HCT116 (cell line): ENCODE measurements around the gene CLASP1. TPM values are rescaled to one million over a fixed set of nuclear protein-coding genes. Genes with fewer than 3 reads are reported as not detected.

Source experiments
- ATAC-seq: fragments of 200-7000 bp; cut with Tn5 transposase; 2 replicates; pipeline ENCODE4 v1.9.1; 2020; ENCODE audit warnings: mild to moderate bottlenecking, moderate library complexity
- BruUV-seq: library from RNA; stranded (reverse); fragments of 400-500 nt; replicated peaks from 2 replicates; lab custom pipeline; 2021; lab: Mats Ljungman, UMichigan
- CTCF ChIA-PET: fragments of 300-600 bp; sonication (Branson Sonifier 250); formaldehyde crosslinking; loops from one replicate; lab custom pipeline; 2021; ENCODE audit warnings: antibody characterized with exemption; lab: Charles Lee
- POLR2A ChIA-PET: fragments of 300-600, 350-600 bp; sonication (Branson Sonifier 250); formaldehyde crosslinking; loops from one replicate; lab custom pipeline; 2021; ENCODE audit warnings: antibody characterized with exemption; lab: Charles Lee
- RAD21 ChIA-PET, 2 experiments: fragments of 300-600 bp; sonication (Branson Sonifier 250); formaldehyde crosslinking; loops; one replicate each; lab custom pipeline; 2023; ENCODE audit warnings: low total read pairs in 2 of 2; ENCODE audit not compliant: uncharacterized antibody in 2 of 2, unreplicated experiment in 2 of 2, low non-redundant PET in 1 of 2; lab: Charles Lee
- DNase-seq: peaks from one replicate; pipeline ENCODE4 v3.0.0-alpha.2; 2010; ENCODE audit warnings: low read depth, low spot score
- H2AFZ ChIP-seq: fragments of 200-600 bp; shearing (Covaris generic), sonication (generic); 2 replicates; pipeline ENCODE4 v1.6.1; 2017; ENCODE audit warnings: low read depth, mixed run types, mixed read lengths, antibody characterized with exemption, low read length; ENCODE audit not compliant: poor library complexity, severe bottlenecking
- H3K27ac ChIP-seq: 2 replicates; pipeline ENCODE4 v1.5.1; 2012; ENCODE audit warnings: low read depth, low read length
- H3K27me3 ChIP-seq: fragments of 200-600 bp; sonication (generic); 2 replicates; pipeline ENCODE4 v1.6.1; 2016; ENCODE audit warnings: mixed run types, low read length, mixed read lengths; ENCODE audit not compliant: insufficient read depth
- H3K36me3 ChIP-seq, 2 experiments: fragments of 200-500 bp in 1 of 2; fragments of 200-600 bp in 1 of 2; sonication (Bioruptor generic) in 1 of 2; sonication (generic) in 1 of 2; 2 replicates each; pipeline versions ENCODE4 v1.5.1 to v1.6.1; 2014 to 2016; ENCODE audit warnings: low read length in 2 of 2, inconsistent platforms in 1 of 2, mixed read lengths in 1 of 2, mixed run types in 1 of 2; ENCODE audit not compliant: insufficient read depth in 2 of 2, control insufficient read depth in 1 of 2
- H3K4me1 ChIP-seq, 2 experiments: fragments of 200-600 bp in 1 of 2; sonication (generic) in 1 of 2; 2 replicates each; pipeline versions ENCODE4 v1.5.1 to v1.6.1; 2012 to 2017; ENCODE audit warnings: low read length in 2 of 2, inconsistent platforms in 1 of 2, mild to moderate bottlenecking in 1 of 2, mixed read lengths in 1 of 2, mixed run types in 1 of 2, moderate library complexity in 1 of 2; ENCODE audit not compliant: insufficient read depth in 2 of 2, control insufficient read depth in 1 of 2
- H3K4me2 ChIP-seq: fragments of 200-600 bp; sonication (generic); 2 replicates; pipeline ENCODE4 v1.6.1; 2017; ENCODE audit warnings: mixed run types, low read length, mixed read lengths
- H3K4me3 ChIP-seq, 2 experiments: fragments of 200-600 bp in 1 of 2; sonication (generic) in 1 of 2; replicated peaks in 1 of 2; 2 replicates each; pipeline ENCODE4 v1.5.1; 2011 to 2016; ENCODE audit warnings: low read length in 2 of 2, control low read depth in 1 of 2, low read depth in 1 of 2, mild to moderate bottlenecking in 1 of 2, mixed read lengths in 1 of 2, mixed run types in 1 of 2
- H3K79me2 ChIP-seq: fragments of 200-600 bp; sonication (generic); 2 replicates; pipeline ENCODE4 v1.6.1; 2017; ENCODE audit warnings: mild to moderate bottlenecking, mixed run types, low read length, moderate library complexity, mixed read lengths; ENCODE audit not compliant: insufficient read depth
- H3K9ac ChIP-seq: fragments of 200-600 bp; sonication (generic); 2 replicates; pipeline ENCODE4 v1.6.1; 2016; ENCODE audit warnings: low read length, mixed read lengths
- H3K9me2 ChIP-seq: fragments of 200-600 bp; sonication (generic), shearing (Covaris generic); 2 replicates; pipeline ENCODE4 v1.6.1; 2017; ENCODE audit warnings: mixed run types, mild to moderate bottlenecking, moderate library complexity; ENCODE audit not compliant: insufficient read depth
- H3K9me3 ChIP-seq, 2 experiments: fragments of 200-500 bp in 1 of 2; fragments of 200-600 bp in 1 of 2; sonication (Bioruptor generic) in 1 of 2; sonication (generic) in 1 of 2; 2 replicates each; pipeline ENCODE4 v1.6.1; 2014 to 2017; ENCODE audit warnings: low read length in 2 of 2, mixed read lengths in 2 of 2, inconsistent platforms in 1 of 2, low read depth in 1 of 2, mild to moderate bottlenecking in 1 of 2, mixed run types in 1 of 2, moderate library complexity in 1 of 2; ENCODE audit not compliant: control insufficient read depth in 1 of 2, insufficient read depth in 1 of 2
- H4K20me1 ChIP-seq: fragments of 200-600 bp; sonication (generic), shearing (Covaris generic); 2 replicates; pipeline ENCODE4 v1.6.1; 2017; ENCODE audit warnings: mixed run types, mild to moderate bottlenecking, moderate library complexity; ENCODE audit not compliant: insufficient read depth
- CBX3 ChIP-seq: IDR thresholded peaks from 2 replicates; pipeline ENCODE4 v1.6.1; 2012; ENCODE audit warnings: low read depth
- CEBPB ChIP-seq: IDR thresholded peaks from 2 replicates; pipeline ENCODE4 v1.6.1; 2012; ENCODE audit warnings: low read depth
- EGR1 ChIP-seq: IDR thresholded peaks from 2 replicates; pipeline ENCODE4 v1.6.1; 2012; ENCODE audit warnings: low read depth
- ELF1 ChIP-seq: IDR thresholded peaks from 2 replicates; pipeline ENCODE4 v1.6.1; 2012; ENCODE audit warnings: low read depth, borderline replicate concordance
- EZH2phosphoT487 ChIP-seq: fragments of 200-600 bp; IDR thresholded peaks from 2 replicates; pipeline ENCODE4 v1.6.1; 2018; ENCODE audit warnings: antibody characterized with exemption, borderline replicate concordance
- FOSL1 ChIP-seq: IDR thresholded peaks from 2 replicates; pipeline ENCODE4 v1.6.1; 2012; ENCODE audit warnings: low read depth
- POLR2A ChIP-seq: IDR thresholded peaks from 2 replicates; pipeline ENCODE4 v1.7.0; 2011; ENCODE audit warnings: borderline replicate concordance; ENCODE audit not compliant: insufficient read depth, insufficient read length; ENCODE audit errors: extremely low read depth
- POLR2AphosphoS5 ChIP-seq: IDR thresholded peaks from 2 replicates; pipeline ENCODE4 v1.6.1; 2011; ENCODE audit warnings: mild to moderate bottlenecking, low read depth, low read length, moderate library complexity
- RAD21 ChIP-seq: IDR thresholded peaks from 2 replicates; pipeline ENCODE4 v1.6.1; 2012; ENCODE audit warnings: low read depth, mild to moderate bottlenecking
- SIN3A ChIP-seq: IDR thresholded peaks from 2 replicates; pipeline ENCODE4 v1.6.1; 2012; ENCODE audit warnings: low read depth
- SRF ChIP-seq: IDR thresholded peaks from 2 replicates; pipeline ENCODE4 v1.6.1; 2012; ENCODE audit warnings: low read depth
- TCF7L2 ChIP-seq: IDR thresholded peaks from 2 replicates; pipeline ENCODE4 v1.7.0; 2011; ENCODE audit warnings: borderline replicate concordance, inconsistent platforms; ENCODE audit not compliant: insufficient read depth, insufficient read length; ENCODE audit errors: extremely low read depth
- YY1 ChIP-seq: IDR thresholded peaks from 2 replicates; pipeline ENCODE4 v1.6.1; 2011; ENCODE audit warnings: low read length, low read depth, moderate library complexity, mild to moderate bottlenecking; ENCODE audit not compliant: insufficient replicate concordance; ENCODE audit errors: extremely low read depth
- ZNF274 ChIP-seq: fragments of 200-500 bp; sonication (Bioruptor generic); IDR thresholded peaks from 2 replicates; pipeline ENCODE4 v1.6.1; 2014; ENCODE audit warnings: mild to moderate bottlenecking, low read depth, low read length, inconsistent platforms
- intact Hi-C: fragments of 100-400 bp; cut with micrococcal nuclease; formaldehyde crosslinking; loops from 2 replicates; pipeline ENCODE4 v1.10.0; 2022
- total RNA-seq: library from RNA; stranded (reverse); gene quantifications from one replicate; pipeline ENCODE4 v1.2.1, GENCODE V29; 2021; ENCODE audit not compliant: unreplicated experiment
- TF ChIP-seq, protein P1 (sequence below), 3 experiments: fragments of 200-600 bp in 1 of 3; sonication (generic) in 1 of 3; IDR thresholded peaks in 2 of 3; conservative IDR thresholded peaks in 1 of 3; 2 replicates each; pipeline ENCODE4 v1.5.1; 2012 to 2017; ENCODE audit warnings: low read depth in 2 of 3, low read length in 2 of 3, antibody characterized with exemption in 1 of 3, borderline replicate concordance in 1 of 3, control low read depth in 1 of 3, mild to moderate bottlenecking in 1 of 3, mixed read lengths in 1 of 3, mixed run types in 1 of 3, moderate library complexity in 1 of 3; ENCODE audit not compliant: insufficient read depth in 1 of 3
- TF ChIP-seq, protein P2 (sequence below): IDR thresholded peaks from 2 replicates; pipeline ENCODE4 v1.6.1; 2012
- TF ChIP-seq, protein P3 (sequence below): IDR thresholded peaks from 2 replicates; pipeline ENCODE4 v1.6.1; 2011; ENCODE audit warnings: mild to moderate bottlenecking, low read length, moderate library complexity; ENCODE audit not compliant: insufficient replicate concordance; ENCODE audit errors: extremely low read depth

Gene CLASP1
- total RNA-seq, 1 experiment from 2014 or later: 41.9 TPM

DNA sequence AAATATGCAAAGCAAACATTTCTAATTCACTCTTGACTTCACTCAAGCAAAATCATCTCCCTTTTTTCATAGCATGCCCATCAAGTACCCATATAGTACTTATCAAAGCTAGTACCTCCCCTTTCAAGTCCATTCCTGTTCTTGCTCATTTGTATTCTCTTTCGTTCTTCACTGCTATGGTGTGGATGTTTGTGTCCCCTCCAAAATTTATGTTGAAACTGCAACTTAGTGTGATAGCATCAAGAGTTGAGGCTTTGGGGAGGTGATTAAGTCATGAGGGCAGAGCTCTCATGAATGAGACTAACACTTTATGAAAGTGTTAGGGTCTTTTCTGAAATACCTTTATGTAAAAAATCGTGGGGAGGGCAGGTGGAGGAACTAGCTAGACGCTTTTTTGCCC lies 65.7 kb downstream of the CLASP1 start:
- DNase-seq (no peak), ATAC-seq (no peak)
- H3K9me2 ChIP-seq: no peaks in the 10 kb centered on the region
- no peaks in the 10 kb centered on the region for H3K9me3 ChIP-seq
- H3K36me3 ChIP-seq: no peaks in the 10 kb centered on the region
- H3K4me1 ChIP-seq: no peaks in the 10 kb centered on the region; a peak in 1 of 4 replicates
- no peak overlapping the region for H3K4me2 ChIP-seq
- H3K27me3 ChIP-seq: no peaks in the 10 kb centered on the region
- ChIA-PET CTCF (no interaction called here), POLR2A (no interaction called here), RAD21 (no interaction called here)
- no peak for TF ChIP-seq SIN3A
- TF ChIP-seq CBX3: no peak
- TF ChIP-seq CEBPB: no peak
- TF ChIP-seq, protein P1, sequence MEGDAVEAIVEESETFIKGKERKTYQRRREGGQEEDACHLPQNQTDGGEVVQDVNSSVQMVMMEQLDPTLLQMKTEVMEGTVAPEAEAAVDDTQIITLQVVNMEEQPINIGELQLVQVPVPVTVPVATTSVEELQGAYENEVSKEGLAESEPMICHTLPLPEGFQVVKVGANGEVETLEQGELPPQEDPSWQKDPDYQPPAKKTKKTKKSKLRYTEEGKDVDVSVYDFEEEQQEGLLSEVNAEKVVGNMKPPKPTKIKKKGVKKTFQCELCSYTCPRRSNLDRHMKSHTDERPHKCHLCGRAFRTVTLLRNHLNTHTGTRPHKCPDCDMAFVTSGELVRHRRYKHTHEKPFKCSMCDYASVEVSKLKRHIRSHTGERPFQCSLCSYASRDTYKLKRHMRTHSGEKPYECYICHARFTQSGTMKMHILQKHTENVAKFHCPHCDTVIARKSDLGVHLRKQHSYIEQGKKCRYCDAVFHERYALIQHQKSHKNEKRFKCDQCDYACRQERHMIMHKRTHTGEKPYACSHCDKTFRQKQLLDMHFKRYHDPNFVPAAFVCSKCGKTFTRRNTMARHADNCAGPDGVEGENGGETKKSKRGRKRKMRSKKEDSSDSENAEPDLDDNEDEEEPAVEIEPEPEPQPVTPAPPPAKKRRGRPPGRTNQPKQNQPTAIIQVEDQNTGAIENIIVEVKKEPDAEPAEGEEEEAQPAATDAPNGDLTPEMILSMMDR (IDR thresholded peaks at IDR 0.05 in 2 of 3, conservative IDR thresholded peaks at IDR 0.05 in 1 of 3; ENCODE audit: borderline replicate concordance in 1 of 3, insufficient read depth in 1 of 3, low read depth in 2 of 3, low read length in 2 of 3): no peak
- no peak for TF ChIP-seq POLR2AphosphoS5
- TF ChIP-seq, protein P2, sequence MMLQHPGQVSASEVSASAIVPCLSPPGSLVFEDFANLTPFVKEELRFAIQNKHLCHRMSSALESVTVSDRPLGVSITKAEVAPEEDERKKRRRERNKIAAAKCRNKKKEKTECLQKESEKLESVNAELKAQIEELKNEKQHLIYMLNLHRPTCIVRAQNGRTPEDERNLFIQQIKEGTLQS: no peak
- no peak for TF ChIP-seq POLR2A
- no peak for TF ChIP-seq EGR1
- no peak for TF ChIP-seq ELF1
- TF ChIP-seq, protein P3, sequence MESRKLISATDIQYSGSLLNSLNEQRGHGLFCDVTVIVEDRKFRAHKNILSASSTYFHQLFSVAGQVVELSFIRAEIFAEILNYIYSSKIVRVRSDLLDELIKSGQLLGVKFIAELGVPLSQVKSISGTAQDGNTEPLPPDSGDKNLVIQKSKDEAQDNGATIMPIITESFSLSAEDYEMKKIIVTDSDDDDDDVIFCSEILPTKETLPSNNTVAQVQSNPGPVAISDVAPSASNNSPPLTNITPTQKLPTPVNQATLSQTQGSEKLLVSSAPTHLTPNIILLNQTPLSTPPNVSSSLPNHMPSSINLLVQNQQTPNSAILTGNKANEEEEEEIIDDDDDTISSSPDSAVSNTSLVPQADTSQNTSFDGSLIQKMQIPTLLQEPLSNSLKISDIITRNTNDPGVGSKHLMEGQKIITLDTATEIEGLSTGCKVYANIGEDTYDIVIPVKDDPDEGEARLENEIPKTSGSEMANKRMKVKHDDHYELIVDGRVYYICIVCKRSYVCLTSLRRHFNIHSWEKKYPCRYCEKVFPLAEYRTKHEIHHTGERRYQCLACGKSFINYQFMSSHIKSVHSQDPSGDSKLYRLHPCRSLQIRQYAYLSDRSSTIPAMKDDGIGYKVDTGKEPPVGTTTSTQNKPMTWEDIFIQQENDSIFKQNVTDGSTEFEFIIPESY: no peak
- TF ChIP-seq YY1: no peak
- no peak for TF ChIP-seq SRF
- TF ChIP-seq ZNF274: no peak
- no peak for TF ChIP-seq TCF7L2
- no peak for TF ChIP-seq EZH2phosphoT487
- TF ChIP-seq FOSL1: no peak
- no peak for TF ChIP-seq RAD21
- intact Hi-C loops: no loop called here
- BruUV-seq: no TSS peak
- H3K9ac ChIP-seq: no peak overlapping the region
- H3K4me3 ChIP-seq: no peak overlapping the region
- H3K27ac ChIP-seq: no peak overlapping the region
- H2AFZ ChIP-seq: no peak overlapping the region
- peaks cover 19% of the 10 kb centered on the region for H3K79me2 ChIP-seq
- H4K20me1 ChIP-seq: 0 out of 2 replicates have a peak, but pooled peaks cover 5% of the 10 kb centered on the region
